ENCODE results near the gene CNP.
"Not testable (repeated sequence)": the region's sequence is repeated elsewhere in the genome, so short reads cannot be mapped to it uniquely, and the experiment has no call there.

Gene CNP

GRCh38 chr17:41966463-41967140, at the start of gene CNP:
TSS of gene CNP (plus strand) at chr17:41966795. CDS start at chr17:41966885, 90 bp downstream.
- peak; percentile 86 for DNase-seq (ENCODE audit: low read depth)

GRCh38 chr17:41917192-41917591, 49.4 kb upstream of the CNP start:
- DNase-seq (ENCODE audit: low read depth): no peak

GRCh38 chr17:41917679-41918313, 48.8 kb upstream of the CNP start:
- DNase-seq (ENCODE audit: low read depth): peak; percentile 13

GRCh38 chr17:41918314-41919164, 48.1 kb upstream of the CNP start, which contains the start of gene ACLY:
TSS of gene ACLY (minus strand) at chr17:41918951. CDS start at chr17:41913873, 5,078 bp downstream.
- DNase-seq (ENCODE audit: low read depth): peak; percentile 97

GRCh38 chr17:41919165-41919817, 47.3 kb upstream of the CNP start:
- no peak for DNase-seq (ENCODE audit: low read depth)

- no peak for DNase-seq (ENCODE audit: low read depth)
Observed at GRCh38 chr17:41919840-41920579, 46.6 kb upstream of the CNP start.

- no peak for DNase-seq (ENCODE audit: low read depth)
Observed at GRCh38 chr17:41920580-41920955, 46.0 kb upstream of the CNP start.

- DNase-seq (ENCODE audit: low read depth): no peak
Observed at GRCh38 chr17:41925991-41926590, 40.5 kb upstream of the CNP start.

GRCh38 chr17:41928693-41929251, 37.8 kb upstream of the CNP start:
- DNase-seq (ENCODE audit: low read depth): no peak

- peak; percentile 93 for DNase-seq (ENCODE audit: low read depth)
Observed at GRCh38 chr17:41930009-41930832, 36.4 kb upstream of the CNP start, which contains the start of gene ODAD4. TSS of gene ODAD4 (plus strand) at chr17:41930617. CDS start at chr17:41930724, 107 bp downstream.

- DNase-seq (ENCODE audit: low read depth): not testable (repeated sequence)
Observed at GRCh38 chr17:41930833-41931156, 35.8 kb upstream of the CNP start.

GRCh38 chr17:41931715-41932114, 34.9 kb upstream of the CNP start:
- DNase-seq (ENCODE audit: low read depth): not testable (repeated sequence)

GRCh38 chr17:41932816-41933389, 33.7 kb upstream of the CNP start:
- no peak for DNase-seq (ENCODE audit: low read depth)

- no peak for DNase-seq (ENCODE audit: low read depth)
Observed at GRCh38 chr17:41935641-41936040, 31.0 kb upstream of the CNP start.

GRCh38 chr17:41937970-41938954, 28.3 kb upstream of the CNP start:
- DNase-seq (ENCODE audit: low read depth): no peak

- no peak for DNase-seq (ENCODE audit: low read depth)
Observed at GRCh38 chr17:41939044-41939692, 27.4 kb upstream of the CNP start.

- no peak for DNase-seq (ENCODE audit: low read depth)
Observed at GRCh38 chr17:41939693-41940090, 26.9 kb upstream of the CNP start.

GRCh38 chr17:41941168-41941567, 25.4 kb upstream of the CNP start:
- no peak for DNase-seq (ENCODE audit: low read depth)

All from activated T-cell treated with anti-CD3 and anti-CD28 coated beads for 24 hours (primary cell).